Endothelial cell of umbilical vein (primary cell): ENCODE data around the gene TBX19. TPM values are rescaled to one million over a fixed set of nuclear protein-coding genes. Genes with fewer than 3 reads are reported as not detected.

ENCODE experiments used
- BruUV-seq: library from RNA; stranded (reverse); fragments of 400-500 nt; replicated peaks from 2 replicates; lab custom pipeline; 2021; lab: Mats Ljungman, UMichigan
- CTCF ChIA-PET: fragments of 300-600, 350-600 bp; sonication (Branson Sonifier 250); formaldehyde crosslinking; loops from one replicate; lab custom pipeline; 2021; ENCODE audit warnings: antibody characterized with exemption, inconsistent platforms; lab: Charles Lee
- POLR2A ChIA-PET: fragments of 300-600, 350-600 bp; sonication (Branson Sonifier 250); formaldehyde crosslinking; loops from one replicate; lab custom pipeline; 2021; ENCODE audit warnings: antibody characterized with exemption, inconsistent platforms; lab: Charles Lee
- DNase-seq: peaks from one replicate; pipeline ENCODE4 v3.0.0-alpha.2; 2011; ENCODE audit warnings: low read depth, low spot score
- FAIRE-seq: peaks from 2 replicates; lab custom pipeline; 2011; peaks lifted over from hg19 to GRCh38; lab: Jason Lieb, UNC
- H2AFZ ChIP-seq: 2 replicates; pipeline ENCODE4 v1.6.0; 2012; ENCODE audit warnings: low read depth, low read length, control low read depth, inconsistent platforms
- H3K27ac ChIP-seq: 2 replicates; pipeline ENCODE4 v1.5.1; 2011; ENCODE audit warnings: low read depth, mild to moderate bottlenecking, control low read depth, low read length, moderate library complexity; ENCODE audit not compliant: insufficient read depth
- H3K27me3 ChIP-seq, 2 experiments: 2 replicates each; pipeline versions ENCODE4 v1.6.0 to v1.6.1; 2011; ENCODE audit warnings: low read length in 2 of 2, mixed read lengths in 1 of 2; ENCODE audit not compliant: control insufficient read depth in 2 of 2, insufficient read depth in 2 of 2
- H3K36me3 ChIP-seq, 2 experiments: 2 replicates in 1 of 2; 3 replicates in 1 of 2; pipeline ENCODE4 v1.5.1; 2011; ENCODE audit warnings: low read length in 2 of 2, mild to moderate bottlenecking in 1 of 2, moderate library complexity in 1 of 2; ENCODE audit not compliant: control insufficient read depth in 2 of 2, insufficient read depth in 2 of 2; ENCODE audit errors: extremely low read depth in 1 of 2
- H3K4me1 ChIP-seq: 3 replicates; pipeline ENCODE4 v1.5.1; 2011; ENCODE audit warnings: mild to moderate bottlenecking, low read length; ENCODE audit not compliant: control insufficient read depth, insufficient read depth; ENCODE audit errors: extremely low read depth
- H3K4me2 ChIP-seq: 2 replicates; pipeline ENCODE4 v1.6.1; 2011; ENCODE audit warnings: low read length, control low read depth, mixed read lengths; ENCODE audit not compliant: insufficient read depth
- H3K4me3 ChIP-seq, 3 experiments: fragments of 200-600 bp in 1 of 3; sonication (generic), shearing (Covaris generic) in 1 of 3; replicated peaks in 1 of 3; 2 replicates each; pipeline ENCODE4 v1.5.1; 2011 to 2016; ENCODE audit warnings: control low read depth in 3 of 3, low read length in 3 of 3, mild to moderate bottlenecking in 2 of 3, inconsistent platforms in 1 of 3, low read depth in 1 of 3, moderate library complexity in 1 of 3; ENCODE audit not compliant: insufficient read depth in 1 of 3
- H3K79me2 ChIP-seq: 2 replicates; pipeline ENCODE4 v1.6.0; 2012; ENCODE audit warnings: low read length, inconsistent platforms; ENCODE audit not compliant: control insufficient read depth, insufficient read depth
- H3K9ac ChIP-seq: replicated peaks from 2 replicates; pipeline ENCODE3; 2011; ENCODE audit warnings: low read length, control low read depth; ENCODE audit not compliant: insufficient read depth; ENCODE audit errors: extremely low read depth
- H3K9me1 ChIP-seq: replicated peaks from 3 replicates; pipeline ENCODE4 v1.6.0; 2011; ENCODE audit warnings: mild to moderate bottlenecking, low read length; ENCODE audit not compliant: control insufficient read depth, insufficient read depth; ENCODE audit errors: extremely low read depth
- H3K9me3 ChIP-seq: replicated peaks from 2 replicates; pipeline ENCODE4 v1.5.1; 2012; ENCODE audit warnings: low read length, inconsistent platforms; ENCODE audit not compliant: control insufficient read depth, insufficient read depth
- H4K20me1 ChIP-seq: replicated peaks from 2 replicates; pipeline ENCODE3; 2011; ENCODE audit warnings: mild to moderate bottlenecking, low read length; ENCODE audit not compliant: control insufficient read depth, insufficient read depth; ENCODE audit errors: extremely low read depth
- EZH2 ChIP-seq: IDR thresholded peaks from 2 replicates; pipeline ENCODE4 v1.6.1; 2012; ENCODE audit warnings: borderline replicate concordance, low read depth, mild to moderate bottlenecking, moderate library complexity, low read length, inconsistent platforms; ENCODE audit not compliant: severe bottlenecking
- FOS ChIP-seq: IDR thresholded peaks from 2 replicates; pipeline ENCODE4 v1.6.1; 2011; ENCODE audit warnings: mild to moderate bottlenecking, low read length, moderate library complexity, borderline replicate concordance; ENCODE audit not compliant: insufficient read depth
- GATA2 ChIP-seq: IDR thresholded peaks from 2 replicates; pipeline ENCODE4 v1.7.0; 2011; ENCODE audit warnings: low read depth, mild to moderate bottlenecking, moderate library complexity, mixed read lengths, low read length; ENCODE audit not compliant: insufficient read length, insufficient read depth
- JUN ChIP-seq: IDR thresholded peaks from 2 replicates; pipeline ENCODE4 v1.6.1; 2011; ENCODE audit warnings: borderline replicate concordance, low read depth; ENCODE audit not compliant: insufficient read length, insufficient read depth
- MYC ChIP-seq: IDR thresholded peaks from one replicate; pipeline ENCODE4 v1.6.1; 2011; ENCODE audit warnings: mild to moderate bottlenecking, low read depth, low read length
- POLR2A ChIP-seq: IDR thresholded peaks from 2 replicates; pipeline ENCODE4 v1.6.1; 2012; ENCODE audit warnings: low read depth, mild to moderate bottlenecking, control low read depth, low read length
- POLR2AphosphoS5 ChIP-seq: IDR thresholded peaks from 2 replicates; pipeline ENCODE4 v1.6.1; 2012; ENCODE audit warnings: low read depth, mild to moderate bottlenecking, control low read depth, low read length, moderate library complexity; ENCODE audit not compliant: insufficient read depth
- dilution Hi-C: fragments of 300-500 bp; cut with MboI; formaldehyde crosslinking; loops from one replicate; pipeline ENCODE4 v1.15.0; 2019; ENCODE audit warnings: low sequenced_read_pairs; ENCODE audit not compliant: extremely low pct_ligation_motif_present
- intact Hi-C: fragments of 100-400 bp; cut with micrococcal nuclease; formaldehyde crosslinking; loops from one replicate; pipeline ENCODE4 v1.10.0; 2022
- polyA plus RNA-seq, 4 experiments: library from polyadenylated mRNA; depleted of rRNA in 3 of 4; stranded (reverse) in 3 of 4; unstranded in 1 of 4; fragments of >200 nt; gene quantifications; 2 replicates each; pipeline versions ENCODE4 v1.2.1 to v1.2.3, GENCODE V29; 2011 to 2012; ENCODE audit warnings: missing spikeins in 1 of 4
- total RNA-seq: library from RNA; stranded (reverse); gene quantifications from 2 replicates; pipeline ENCODE4 v1.2.3, GENCODE V29; 2021
- TF ChIP-seq, protein P1 (sequence below), 2 donors: IDR thresholded peaks; 1 replicate in 1 of 2; 2 replicates in 1 of 2; pipeline ENCODE4 v1.5.1; 2011; ENCODE audit warnings: low read length in 2 of 2, mild to moderate bottlenecking in 2 of 2, moderate library complexity in 2 of 2, control low read depth in 1 of 2, inconsistent platforms in 1 of 2, low read depth in 1 of 2; ENCODE audit not compliant: insufficient read depth in 1 of 2; ENCODE audit errors: extremely low read depth in 1 of 2
- TF ChIP-seq, protein P2 (sequence below): IDR thresholded peaks from 2 replicates; pipeline ENCODE4 v1.6.1; 2011; ENCODE audit not compliant: insufficient read depth, insufficient read length

The TBX19 gene
- total and polyA plus RNA-seq, 2 donors (not counting 3 experiments of a cell fraction or from before 2014, with no cell fraction given): 2.3 to 2.8 TPM

DNA sequence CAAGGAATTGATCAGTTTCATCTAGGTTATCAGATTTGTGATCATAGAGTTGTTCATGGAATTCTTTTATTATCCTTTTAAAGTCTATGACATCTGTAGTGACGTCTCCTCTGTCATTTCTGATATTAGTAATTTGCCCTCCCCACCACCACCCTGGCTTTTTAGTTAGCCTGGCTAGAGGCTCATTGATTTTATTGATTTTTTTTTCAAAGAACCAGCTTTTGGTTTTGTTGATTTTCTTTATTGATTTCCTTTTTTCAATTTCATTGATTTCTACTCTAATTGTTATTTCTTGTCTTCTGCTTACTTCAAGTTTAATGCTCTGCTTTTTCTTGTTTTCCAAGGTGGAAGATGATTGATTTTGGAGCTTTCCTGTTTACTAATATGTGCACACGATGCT, 23.3 kb upstream of the TBX19 start:
- Histone ChIP-seq H3K9ac (no peak overlapping the region), H3K9me3 (no peaks in the 10 kb centered on the region), H3K27ac (no peak overlapping the region), H3K4me1 (peaks cover 23% of the 10 kb centered on the region), H3K36me3 (peaks cover 0 to under 1% of the 10 kb centered on the region in 2 experiments), H3K4me2 (no peak overlapping the region), H3K9me1 (no peaks in the 10 kb centered on the region), H3K27me3 (no peaks in the 10 kb centered on the region), H3K79me2 (peaks cover 4% of the 10 kb centered on the region), H3K4me3 (no peak overlapping the region), H4K20me1 (no peaks in the 10 kb centered on the region), H2AFZ (no peak overlapping the region)
- dilution Hi-C loops (no loop called here), intact Hi-C loops (no loop called here)
- ChIA-PET POLR2A (no interaction called here), CTCF (interaction anchor here (1.5 to 2.6 kb wide), 2 partner anchors 22 to 85 kb away, joined by 7 to 8 read pairs; no protein-coding TSS in a partner anchor)
- TF ChIP-seq POLR2A (no peak), GATA2 (no peak), POLR2AphosphoS5 (no peak), EZH2 (no peak), MYC (no peak), JUN (no peak), FOS (no peak)
- TF ChIP-seq, protein P1, sequence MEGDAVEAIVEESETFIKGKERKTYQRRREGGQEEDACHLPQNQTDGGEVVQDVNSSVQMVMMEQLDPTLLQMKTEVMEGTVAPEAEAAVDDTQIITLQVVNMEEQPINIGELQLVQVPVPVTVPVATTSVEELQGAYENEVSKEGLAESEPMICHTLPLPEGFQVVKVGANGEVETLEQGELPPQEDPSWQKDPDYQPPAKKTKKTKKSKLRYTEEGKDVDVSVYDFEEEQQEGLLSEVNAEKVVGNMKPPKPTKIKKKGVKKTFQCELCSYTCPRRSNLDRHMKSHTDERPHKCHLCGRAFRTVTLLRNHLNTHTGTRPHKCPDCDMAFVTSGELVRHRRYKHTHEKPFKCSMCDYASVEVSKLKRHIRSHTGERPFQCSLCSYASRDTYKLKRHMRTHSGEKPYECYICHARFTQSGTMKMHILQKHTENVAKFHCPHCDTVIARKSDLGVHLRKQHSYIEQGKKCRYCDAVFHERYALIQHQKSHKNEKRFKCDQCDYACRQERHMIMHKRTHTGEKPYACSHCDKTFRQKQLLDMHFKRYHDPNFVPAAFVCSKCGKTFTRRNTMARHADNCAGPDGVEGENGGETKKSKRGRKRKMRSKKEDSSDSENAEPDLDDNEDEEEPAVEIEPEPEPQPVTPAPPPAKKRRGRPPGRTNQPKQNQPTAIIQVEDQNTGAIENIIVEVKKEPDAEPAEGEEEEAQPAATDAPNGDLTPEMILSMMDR (IDR thresholded peaks at IDR 0.05; ENCODE audit: extremely low read depth in 1 of 2, insufficient read depth in 1 of 2, low read depth in 1 of 2, low read length in 2 of 2): no peak
- TF ChIP-seq, protein P2, sequence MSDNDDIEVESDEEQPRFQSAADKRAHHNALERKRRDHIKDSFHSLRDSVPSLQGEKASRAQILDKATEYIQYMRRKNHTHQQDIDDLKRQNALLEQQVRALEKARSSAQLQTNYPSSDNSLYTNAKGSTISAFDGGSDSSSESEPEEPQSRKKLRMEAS: no peak
- DNase-seq: no peak
- BruUV-seq: no TSS peak
- FAIRE-seq: no peak
